GOT3 (cell line): ENCODE data around the gene DYNLRB1.
"Not testable (repeated sequence)": the region's sequence is repeated elsewhere in the genome, so short reads cannot be mapped to it uniquely, and the experiment has no call there.

Experiments
- DNase-seq: peaks from one replicate; lab custom pipeline; 2025; ENCODE audit warnings: mixed read lengths; lab: John Stamatoyannopoulos, UW

The DYNLRB1 gene

GRCh38 chr20:34516247-34517113, at the start of gene DYNLRB1:
DYNLRB1 (plus strand) TSS chr20:34516422; CDS start chr20:34516459, 37 bp downstream.
- peak; percentile 96 for DNase-seq

GRCh38 chr20:34468951-34469350, 47.3 kb upstream of the DYNLRB1 start:
- no peak for DNase-seq

- DNase-seq = no peak
Observed at GRCh38 chr20:34472246-34472925, 43.8 kb upstream of the DYNLRB1 start.

- no peak for DNase-seq
Observed at GRCh38 chr20:34473262-34473883, 42.8 kb upstream of the DYNLRB1 start.

- DNase-seq = no peak
Observed at GRCh38 chr20:34475979-34476736, 40.1 kb upstream of the DYNLRB1 start.

GRCh38 chr20:34479627-34480026, 36.6 kb upstream of the DYNLRB1 start:
- DNase-seq = no peak

GRCh38 chr20:34482154-34482553, 34.1 kb upstream of the DYNLRB1 start:
- not testable (repeated sequence) for DNase-seq

- not testable (repeated sequence) for DNase-seq
Observed at GRCh38 chr20:34483585-34484220, 32.5 kb upstream of the DYNLRB1 start.

GRCh38 chr20:34485068-34485634, 31.1 kb upstream of the DYNLRB1 start:
- DNase-seq = no peak

GRCh38 chr20:34491226-34491931, 24.8 kb upstream of the DYNLRB1 start:
- DNase-seq = no peak

GRCh38 chr20:34491932-34492509, 24.2 kb upstream of the DYNLRB1 start:
- DNase-seq = no peak

- no peak for DNase-seq
Observed at GRCh38 chr20:34493646-34494045, 22.6 kb upstream of the DYNLRB1 start.

- DNase-seq = no peak
Observed at GRCh38 chr20:34495307-34495706, 20.9 kb upstream of the DYNLRB1 start.

GRCh38 chr20:34495916-34496315, 20.3 kb upstream of the DYNLRB1 start:
- DNase-seq = no peak

- DNase-seq = not testable (repeated sequence)
Observed at GRCh38 chr20:34497596-34497995, 18.6 kb upstream of the DYNLRB1 start.

- no peak for DNase-seq
Observed at GRCh38 chr20:34500823-34501222, 15.4 kb upstream of the DYNLRB1 start.

- DNase-seq = no peak
Observed at GRCh38 chr20:34506480-34506879, 9.7 kb upstream of the DYNLRB1 start.

GRCh38 chr20:34507702-34508413, 8.4 kb upstream of the DYNLRB1 start:
- no peak for DNase-seq

GRCh38 chr20:34510575-34510974, 5.6 kb upstream of the DYNLRB1 start:
- no peak for DNase-seq
